SK-N-SH treated with all-trans-retinoic acid at 6 μM for 48 hours (cell line): Measurements from ENCODE around the gene TM9SF2.

Source experiments
- CSRNP3 ChIP-seq: fragments of 250-450 bp; sonication (Bioruptor Pico); IDR thresholded peaks from 2 replicates; pipeline ENCODE4 v1.5.1; 2021; ENCODE audit warnings: mild to moderate bottlenecking, moderate library complexity
- ESRRG ChIP-seq: fragments of 250-450 bp; sonication (Bioruptor Pico); IDR thresholded peaks from 2 replicates; pipeline ENCODE4 v1.6.1; 2021; ENCODE audit warnings: mild to moderate bottlenecking
- POU6F1 ChIP-seq: fragments of 250-450 bp; sonication (Bioruptor Pico); IDR thresholded peaks from 2 replicates; pipeline ENCODE4 v1.8.0; 2021; ENCODE audit warnings: low read depth, mild to moderate bottlenecking, moderate library complexity, borderline replicate concordance
- RARB ChIP-seq: fragments of 250-450 bp; sonication (Bioruptor Pico); IDR thresholded peaks from 2 replicates; pipeline ENCODE4 v1.8.0; 2021; ENCODE audit warnings: mild to moderate bottlenecking, moderate library complexity
- SNAI2 ChIP-seq: fragments of 250-450 bp; sonication (Bioruptor Pico); IDR thresholded peaks from 2 replicates; pipeline ENCODE4 v1.5.0; 2020; ENCODE audit warnings: mild to moderate bottlenecking, moderate library complexity
- ZC3H10 ChIP-seq: fragments of 250-450 bp; sonication (Bioruptor Pico); IDR thresholded peaks from 2 replicates; pipeline ENCODE4 v1.5.1; 2021; ENCODE audit warnings: mild to moderate bottlenecking, moderate library complexity
- ZFP30 ChIP-seq: fragments of 450-650 bp; formaldehyde crosslinking; IDR thresholded peaks from 2 replicates; pipeline ENCODE4 v1.5.0; 2022; ENCODE audit warnings: mild to moderate bottlenecking, moderate library complexity
- ZNF70 ChIP-seq: fragments of 450-650 bp; formaldehyde crosslinking; IDR thresholded peaks from 2 replicates; pipeline ENCODE4 v1.5.0; 2020; ENCODE audit warnings: mild to moderate bottlenecking, moderate library complexity
- ZNF8 ChIP-seq: fragments of 450-650 bp; formaldehyde crosslinking; IDR thresholded peaks from 2 replicates; pipeline ENCODE4 v1.5.0; 2020; ENCODE audit warnings: mild to moderate bottlenecking, moderate library complexity

- TF ChIP-seq POU6F1 (CRISPR knock-in tag) (no peak), RARB (no peak), ZC3H10 (CRISPR knock-in tag) (no peak), ZNF70 (no peak), ESRRG (CRISPR knock-in tag) (no peak), ZFP30 (no peak), ZNF8 (CRISPR knock-in tag) (no peak), SNAI2 (CRISPR knock-in tag) (no peak), CSRNP3 (CRISPR knock-in tag) (no peak)
Measured at GRCh38 chr13:99604636-99605035, 103.4 kb downstream of the TM9SF2 start.
